ENCODE results near the gene RPRD1B. TPM values are rescaled to one million over a fixed set of nuclear protein-coding genes. Genes with fewer than 3 reads are reported as not detected.
A peak's percentile ranks its signal among the peaks of the same experiment; 100 is the strongest.

Gene RPRD1B
- total and polyA plus RNA-seq, 2 donors (not counting 3 experiments of a cell fraction or from before 2014, with no cell fraction given): 13.0 to 29.3 TPM

GRCh38 chr20:38049800-38050199, 16.3 kb downstream of the RPRD1B start:
- Histone ChIP-seq H3K27me3 (ENCODE audit: control insufficient read depth in 2 of 2, insufficient read depth in 2 of 2, low read length in 2 of 2) (no peaks in the 10 kb centered on the region), H2AFZ (ENCODE audit: low read depth, low read length) (no peak overlapping the region), H3K36me3 (ENCODE audit: control insufficient read depth in 2 of 2, extremely low read depth in 1 of 2, insufficient read depth in 2 of 2, low read length in 2 of 2) (peaks cover 0 to 3% of the 10 kb centered on the region in 2 experiments), H3K4me2 (ENCODE audit: insufficient read depth, low read length) (no peak overlapping the region), H3K27ac (ENCODE audit: insufficient read depth, low read depth, low read length) (peak overlapping the region; percentile 41), H3K4me3 (replicated peaks in 1 of 3; ENCODE audit: insufficient read depth in 1 of 3, low read depth in 1 of 3, low read length in 3 of 3) (no peak overlapping the region), H3K9me3 (replicated peaks; ENCODE audit: control insufficient read depth, insufficient read depth, low read length) (no peaks in the 10 kb centered on the region), H3K9me1 (replicated peaks; ENCODE audit: control insufficient read depth, extremely low read depth, insufficient read depth, low read length) (no peaks in the 10 kb centered on the region), H3K79me2 (ENCODE audit: control insufficient read depth, insufficient read depth, low read length) (peaks cover 54% of the 10 kb centered on the region), H4K20me1 (replicated peaks; ENCODE audit: control insufficient read depth, extremely low read depth, insufficient read depth, low read length) (no peaks in the 10 kb centered on the region), H3K9ac (replicated peaks; ENCODE audit: extremely low read depth, insufficient read depth, low read length) (no peak overlapping the region), H3K4me1 (ENCODE audit: control insufficient read depth, extremely low read depth, insufficient read depth, low read length) (peaks cover 11% of the 10 kb centered on the region)
- dilution Hi-C loops (cut with MboI; ENCODE audit: extremely low pct_ligation_motif_present, low sequenced_read_pairs) (no loop called here), intact Hi-C loops (cut with micrococcal nuclease) (loop anchor here (10.0 kb wide), 1 partner anchor 275 kb away; no protein-coding TSS in a partner anchor)
- BruUV-seq (replicated peaks): no TSS peak
- CTCF ChIA-PET: interaction anchor here (1.3 to 2.3 kb wide), 5 partner anchors 13 to 486 kb away, joined by 4 to 7 read pairs (median 4); no protein-coding TSS in a partner anchor
- POLR2A ChIA-PET: no interaction called here
- peak; percentile 57 for DNase-seq (ENCODE audit: low read depth, low spot score)
- peak; percentile 66 for FAIRE-seq
- TF ChIP-seq JUN (IDR thresholded peaks at IDR 0.05; ENCODE audit: borderline replicate concordance, insufficient read depth, insufficient read length, low read depth) (peak; percentile 40), FOS (IDR thresholded peaks at IDR 0.05; ENCODE audit: borderline replicate concordance, insufficient read depth, low read length) (peak; percentile 25), POLR2A (IDR thresholded peaks at IDR 0.05; ENCODE audit: low read depth, low read length) (no peak), POLR2AphosphoS5 (IDR thresholded peaks at IDR 0.05; ENCODE audit: insufficient read depth, low read depth, low read length) (no peak)

DNA sequence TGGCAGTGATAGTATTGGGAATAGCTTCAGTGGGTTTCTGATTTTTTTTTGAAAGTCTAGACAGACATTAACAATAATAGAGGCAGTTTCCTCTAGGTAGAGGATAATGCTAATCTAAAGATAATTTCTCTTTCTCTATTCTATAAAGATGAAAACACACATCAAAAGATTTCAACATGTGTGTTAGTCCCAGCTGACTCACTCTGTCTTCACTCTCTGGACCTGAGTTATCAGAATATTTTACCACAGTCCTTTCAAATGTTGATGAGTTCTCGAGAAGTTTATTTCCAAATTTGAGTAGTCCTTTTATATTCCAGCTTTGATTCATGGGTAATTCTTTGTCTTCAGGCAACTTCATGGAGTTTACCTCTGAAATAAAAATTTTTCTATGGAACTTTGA, 17.1 kb downstream of the RPRD1B start:
- FAIRE-seq (no peak), DNase-seq (ENCODE audit: low read depth, low spot score) (no peak)
- H3K27me3 ChIP-seq (ENCODE audit: control insufficient read depth in 2 of 2, insufficient read depth in 2 of 2, low read length in 2 of 2): no peaks in the 10 kb centered on the region
- no TSS peak for BruUV-seq (replicated peaks)
- H3K4me3 ChIP-seq (replicated peaks in 1 of 3; ENCODE audit: insufficient read depth in 1 of 3, low read depth in 1 of 3, low read length in 3 of 3): no peak overlapping the region
- peaks cover 58% of the 10 kb centered on the region for H3K79me2 ChIP-seq (ENCODE audit: control insufficient read depth, insufficient read depth, low read length)
- ChIA-PET CTCF (interaction anchor here (1.0 to 2.3 kb wide), 6 partner anchors 14 to 487 kb away, joined by 3 to 7 read pairs (median 4); no protein-coding TSS in a partner anchor), POLR2A (no interaction called here)
- H3K9ac ChIP-seq (replicated peaks; ENCODE audit: extremely low read depth, insufficient read depth, low read length): no peak overlapping the region
- H3K27ac ChIP-seq (ENCODE audit: insufficient read depth, low read depth, low read length): peak overlapping the region; percentile 41
- no peaks in the 10 kb centered on the region for H4K20me1 ChIP-seq (replicated peaks; ENCODE audit: control insufficient read depth, extremely low read depth, insufficient read depth, low read length)
- dilution Hi-C loops (cut with MboI; ENCODE audit: extremely low pct_ligation_motif_present, low sequenced_read_pairs): no loop called here
- no peak overlapping the region for H3K4me2 ChIP-seq (ENCODE audit: insufficient read depth, low read length)
- no peak for TF ChIP-seq EZH2 (IDR thresholded peaks at IDR 0.05; ENCODE audit: borderline replicate concordance, low read depth, low read length, severe bottlenecking)
- TF ChIP-seq, protein P1, sequence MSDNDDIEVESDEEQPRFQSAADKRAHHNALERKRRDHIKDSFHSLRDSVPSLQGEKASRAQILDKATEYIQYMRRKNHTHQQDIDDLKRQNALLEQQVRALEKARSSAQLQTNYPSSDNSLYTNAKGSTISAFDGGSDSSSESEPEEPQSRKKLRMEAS (IDR thresholded peaks at IDR 0.05; ENCODE audit: insufficient read depth, insufficient read length): no peak
- TF ChIP-seq GATA2 (IDR thresholded peaks at IDR 0.05; ENCODE audit: insufficient read depth, insufficient read length, low read depth, low read length): no peak
- no peak for TF ChIP-seq FOS (IDR thresholded peaks at IDR 0.05; ENCODE audit: borderline replicate concordance, insufficient read depth, low read length)
- TF ChIP-seq POLR2AphosphoS5 (IDR thresholded peaks at IDR 0.05; ENCODE audit: insufficient read depth, low read depth, low read length): no peak
- no peak for TF ChIP-seq POLR2A (IDR thresholded peaks at IDR 0.05; ENCODE audit: low read depth, low read length)
- TF ChIP-seq MYC (IDR thresholded peaks at IDR 0.05; ENCODE audit: low read depth, low read length): no peak
- no peak for TF ChIP-seq JUN (IDR thresholded peaks at IDR 0.05; ENCODE audit: borderline replicate concordance, insufficient read depth, insufficient read length, low read depth)
- TF ChIP-seq CTCF (IDR thresholded peaks at IDR 0.05; ENCODE audit: extremely low read depth in 1 of 2, insufficient read depth in 1 of 2, low read depth in 1 of 2, low read length in 2 of 2): no peak
- H3K4me1 ChIP-seq (ENCODE audit: control insufficient read depth, extremely low read depth, insufficient read depth, low read length): peaks cover 16% of the 10 kb centered on the region
- no peaks in the 10 kb centered on the region for H3K9me1 ChIP-seq (replicated peaks; ENCODE audit: control insufficient read depth, extremely low read depth, insufficient read depth, low read length)
- H3K36me3 ChIP-seq (ENCODE audit: control insufficient read depth in 2 of 2, extremely low read depth in 1 of 2, insufficient read depth in 2 of 2, low read length in 2 of 2): peaks cover 0 to 3% of the 10 kb centered on the region in 2 experiments
- H3K9me3 ChIP-seq (replicated peaks; ENCODE audit: control insufficient read depth, insufficient read depth, low read length): no peaks in the 10 kb centered on the region
- H2AFZ ChIP-seq (ENCODE audit: low read depth, low read length): no peak overlapping the region
- intact Hi-C loops (cut with micrococcal nuclease): loop anchor here (10.0 kb wide), 1 partner anchor 274 kb away; no protein-coding TSS in a partner anchor
